GM13977 (cell line): ENCODE results near the gene CD160.

ENCODE experiments used
- DNase-seq: peaks from one replicate; pipeline ENCODE4 v3.0.0; 2012; ENCODE audit warnings: low spot score
- CTCF ChIP-seq: IDR thresholded peaks from 2 replicates; pipeline ENCODE4 v1.5.1; 2012; ENCODE audit warnings: mild to moderate bottlenecking, control low read depth; ENCODE audit not compliant: insufficient read depth; ENCODE audit errors: extremely low read depth, missing control alignments
- in situ Hi-C: fragments of 300-500 bp; cut with MboI; formaldehyde crosslinking; loops from one replicate; pipeline ENCODE4 v1.12.0; 2022; ENCODE audit warnings: low sequenced_read_pairs, low pct_unique_long_range_greater_than_20kb, mixed read lengths, inconsistent platforms; ENCODE audit not compliant: unreplicated experiment

The CD160 gene

DNA sequence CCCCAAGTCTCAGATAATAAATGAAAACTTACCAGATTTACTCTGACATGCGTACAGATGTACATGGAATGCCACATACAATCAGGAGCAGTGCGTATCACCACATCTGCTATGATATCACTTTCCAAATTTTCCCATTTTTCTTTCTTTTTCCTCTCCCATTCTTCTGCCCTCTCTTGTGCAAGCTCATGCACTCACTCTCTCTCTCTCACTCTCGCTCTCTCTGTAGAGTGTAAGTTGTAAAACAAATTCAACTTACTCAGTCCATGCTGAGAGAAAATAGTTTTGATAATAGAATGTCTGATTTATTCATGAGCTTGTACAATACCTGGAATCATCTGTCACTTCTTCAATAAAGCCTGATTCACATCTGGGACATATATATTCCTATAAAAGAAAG is 69.3 kb downstream of the CD160 start:
- TF ChIP-seq CTCF: no peak
- DNase-seq: no peak
- in situ Hi-C loops: no loop called here
